Breast epithelium (tissue), 4 donors: ENCODE results near the gene TUBGCP2. TPM values are rescaled to one million over a fixed set of nuclear protein-coding genes. Genes with fewer than 3 reads are reported as not detected.

Experiments
- DNase-seq, 2 donors: peaks; one replicate each; pipeline ENCODE4 v3.0.0-alpha.2; 2019; ENCODE audit warnings: low spot score in 2 of 2
- H3K27ac ChIP-seq, 2 donors: fragments of 200-600 bp; sonication (generic) in 1 of 2; one replicate each; pipeline ENCODE4 v1.5.1; 2016 to 2019; ENCODE audit warnings: mild to moderate bottlenecking in 1 of 2
- H3K27me3 ChIP-seq, 2 donors: fragments of 200-600 bp; sonication (generic) in 1 of 2; one replicate each; pipeline versions ENCODE4 v1.5.1 to v1.6.0; 2017 to 2019; ENCODE audit warnings: control low read depth in 1 of 2, mild to moderate bottlenecking in 1 of 2
- H3K36me3 ChIP-seq: fragments of 200-600 bp; one replicate; pipeline ENCODE4 v1.5.1; 2019
- H3K4me1 ChIP-seq, 2 donors: fragments of 200-600 bp; sonication (generic); one replicate each; pipeline ENCODE4 v1.5.1; 2016 to 2019; ENCODE audit warnings: control low read depth in 1 of 2
- H3K4me3 ChIP-seq, 3 donors: fragments of 200-600 bp; sonication (generic); 1 replicate in 2 of 3; 2 replicates in 1 of 3; pipeline ENCODE4 v1.5.1; 2016 to 2019; ENCODE audit warnings: mild to moderate bottlenecking in 3 of 3, moderate library complexity in 2 of 3
- H3K9me3 ChIP-seq, 2 donors: fragments of 200-600 bp; sonication (generic) in 1 of 2; one replicate each; pipeline ENCODE4 v1.5.1; 2016 to 2019; ENCODE audit warnings: control low read depth in 1 of 2
- POLR2A ChIP-seq: fragments of 450-650 bp; IDR thresholded peaks from one replicate; pipeline ENCODE4 v1.6.1; 2016; ENCODE audit warnings: antibody characterized with exemption, mild to moderate bottlenecking, moderate library complexity
- POLR2AphosphoS5 ChIP-seq, 3 donors: sonication (generic); formaldehyde crosslinking; IDR thresholded peaks; one replicate each; pipeline ENCODE4 v1.6.1; 2017; ENCODE audit warnings: antibody characterized with exemption in 3 of 3
- intact Hi-C: fragments of 100-400 bp; cut with DNase I; formaldehyde crosslinking; loops from one replicate; pipeline ENCODE4 v1.15.1; 2023; ENCODE audit warnings: low total_unique reads
- total RNA-seq, 3 donors: library from RNA; depleted of rRNA; stranded (reverse); fragments of >200 nt; gene quantifications; one replicate each; pipeline ENCODE4 v1.1.0, GENCODE V29; 2016
- TF ChIP-seq, protein P1 (sequence below), 3 donors: fragments of 450-650 bp; IDR thresholded peaks; one replicate each; pipeline ENCODE4 v1.5.1; 2016 to 2017; ENCODE audit warnings: antibody characterized with exemption in 3 of 3, mild to moderate bottlenecking in 3 of 3, moderate library complexity in 3 of 3

The TUBGCP2 gene
- total RNA-seq, 3 donors from 2014 or later: 33.6 to 40.0 (median 39.5) TPM

DNA sequence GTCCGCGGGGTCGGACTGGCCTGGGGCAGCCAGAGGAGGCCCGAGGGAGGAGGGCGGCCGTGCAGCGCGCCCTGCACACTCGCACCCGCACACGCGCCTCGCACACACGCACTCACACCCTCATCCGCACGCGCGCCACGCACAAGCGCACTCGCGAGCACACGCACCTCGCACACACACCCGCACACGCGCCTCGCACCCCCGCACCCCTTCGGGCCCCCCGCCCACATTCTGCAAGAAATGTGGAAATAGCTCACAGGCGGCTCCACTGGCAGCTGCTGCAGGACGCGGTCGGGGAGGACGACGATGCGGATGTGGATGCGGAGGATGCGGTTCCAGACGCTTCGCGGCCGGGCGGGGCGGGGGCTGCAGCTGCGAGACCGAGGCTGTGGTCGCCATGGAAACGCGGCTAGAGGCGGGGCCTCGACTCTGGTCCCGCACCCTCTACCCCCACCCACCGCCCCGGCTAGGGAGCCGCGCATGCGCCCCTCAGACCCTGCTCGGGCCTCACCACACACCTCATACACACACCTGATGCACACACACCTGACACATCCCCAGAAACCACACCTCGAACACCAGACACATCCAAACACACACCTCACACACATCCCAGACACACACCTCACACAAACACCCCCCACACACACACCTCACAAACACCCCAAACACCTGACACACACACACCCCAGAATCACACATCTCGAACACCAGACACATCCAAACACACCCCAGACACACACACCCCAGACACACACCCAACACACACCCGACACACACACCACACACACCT, 28.1 kb upstream of the TUBGCP2 start, which contains the start of gene CALY:
TSS of gene CALY (minus strand) at position 320 of the 793 bp plus-strand sequence. CDS start 7,907 bp downstream, outside the sequence.
- no peak for DNase-seq
- H3K27me3 ChIP-seq: peaks cover 18 to 84% of the 10 kb centered on the region in 2 donors
- H3K4me3 ChIP-seq: peak within 1 kb of the TSS; percentile 24 to 66 (median 44)
- TF ChIP-seq POLR2A (no peak), POLR2AphosphoS5 (IDR thresholded peaks at IDR 0.05) (no peak)
- TF ChIP-seq, protein P1, sequence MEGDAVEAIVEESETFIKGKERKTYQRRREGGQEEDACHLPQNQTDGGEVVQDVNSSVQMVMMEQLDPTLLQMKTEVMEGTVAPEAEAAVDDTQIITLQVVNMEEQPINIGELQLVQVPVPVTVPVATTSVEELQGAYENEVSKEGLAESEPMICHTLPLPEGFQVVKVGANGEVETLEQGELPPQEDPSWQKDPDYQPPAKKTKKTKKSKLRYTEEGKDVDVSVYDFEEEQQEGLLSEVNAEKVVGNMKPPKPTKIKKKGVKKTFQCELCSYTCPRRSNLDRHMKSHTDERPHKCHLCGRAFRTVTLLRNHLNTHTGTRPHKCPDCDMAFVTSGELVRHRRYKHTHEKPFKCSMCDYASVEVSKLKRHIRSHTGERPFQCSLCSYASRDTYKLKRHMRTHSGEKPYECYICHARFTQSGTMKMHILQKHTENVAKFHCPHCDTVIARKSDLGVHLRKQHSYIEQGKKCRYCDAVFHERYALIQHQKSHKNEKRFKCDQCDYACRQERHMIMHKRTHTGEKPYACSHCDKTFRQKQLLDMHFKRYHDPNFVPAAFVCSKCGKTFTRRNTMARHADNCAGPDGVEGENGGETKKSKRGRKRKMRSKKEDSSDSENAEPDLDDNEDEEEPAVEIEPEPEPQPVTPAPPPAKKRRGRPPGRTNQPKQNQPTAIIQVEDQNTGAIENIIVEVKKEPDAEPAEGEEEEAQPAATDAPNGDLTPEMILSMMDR (IDR thresholded peaks at IDR 0.05): no peak
- no peaks in the 10 kb centered on the region for H3K9me3 ChIP-seq
- no peak within 1 kb of the TSS for H3K27ac ChIP-seq
- no peaks in the 10 kb centered on the region for H3K36me3 ChIP-seq
- peaks cover 7 to 8% of the 10 kb centered on the region in 2 donors for H3K4me1 ChIP-seq
- intact Hi-C loops: no loop called here

DNA sequence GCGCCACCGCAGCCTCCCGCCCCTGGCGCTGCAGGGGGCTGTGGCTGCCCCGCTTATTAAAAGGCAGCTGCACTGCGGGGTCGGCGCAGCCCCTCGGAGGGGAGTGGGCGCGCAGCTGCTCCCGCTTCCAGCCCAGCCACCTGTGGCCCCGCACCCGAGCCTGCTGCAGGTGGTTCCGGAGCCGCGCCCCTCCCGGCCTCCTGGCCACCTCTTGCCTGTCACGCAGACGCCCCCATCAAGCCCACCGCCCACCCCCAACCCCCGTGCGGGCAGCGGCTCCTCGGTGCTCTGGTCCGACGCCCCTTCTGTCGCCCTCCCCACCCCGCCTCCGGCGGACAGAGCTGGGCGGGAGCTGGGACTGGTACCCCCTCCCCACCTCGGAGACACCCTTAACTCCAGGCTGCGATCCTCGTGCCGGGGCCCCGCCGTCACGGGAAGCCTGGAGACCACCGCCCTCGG, 27.5 kb upstream of the TUBGCP2 start:
- TF ChIP-seq, protein P1 (IDR thresholded peaks at IDR 0.05): no peak
- TF ChIP-seq POLR2A (no peak), POLR2AphosphoS5 (IDR thresholded peaks at IDR 0.05) (no peak)
- Histone ChIP-seq H3K4me1 (peaks cover 7 to 8% of the 10 kb centered on the region in 2 donors), H3K36me3 (no peaks in the 10 kb centered on the region), H3K27ac (no peak overlapping the region), H3K27me3 (peaks cover 18 to 81% of the 10 kb centered on the region in 2 donors), H3K4me3 (peak overlapping the region; percentile 24 to 66 (median 44)), H3K9me3 (no peaks in the 10 kb centered on the region)
- no peak for DNase-seq
- intact Hi-C loops: no loop called here

DNA sequence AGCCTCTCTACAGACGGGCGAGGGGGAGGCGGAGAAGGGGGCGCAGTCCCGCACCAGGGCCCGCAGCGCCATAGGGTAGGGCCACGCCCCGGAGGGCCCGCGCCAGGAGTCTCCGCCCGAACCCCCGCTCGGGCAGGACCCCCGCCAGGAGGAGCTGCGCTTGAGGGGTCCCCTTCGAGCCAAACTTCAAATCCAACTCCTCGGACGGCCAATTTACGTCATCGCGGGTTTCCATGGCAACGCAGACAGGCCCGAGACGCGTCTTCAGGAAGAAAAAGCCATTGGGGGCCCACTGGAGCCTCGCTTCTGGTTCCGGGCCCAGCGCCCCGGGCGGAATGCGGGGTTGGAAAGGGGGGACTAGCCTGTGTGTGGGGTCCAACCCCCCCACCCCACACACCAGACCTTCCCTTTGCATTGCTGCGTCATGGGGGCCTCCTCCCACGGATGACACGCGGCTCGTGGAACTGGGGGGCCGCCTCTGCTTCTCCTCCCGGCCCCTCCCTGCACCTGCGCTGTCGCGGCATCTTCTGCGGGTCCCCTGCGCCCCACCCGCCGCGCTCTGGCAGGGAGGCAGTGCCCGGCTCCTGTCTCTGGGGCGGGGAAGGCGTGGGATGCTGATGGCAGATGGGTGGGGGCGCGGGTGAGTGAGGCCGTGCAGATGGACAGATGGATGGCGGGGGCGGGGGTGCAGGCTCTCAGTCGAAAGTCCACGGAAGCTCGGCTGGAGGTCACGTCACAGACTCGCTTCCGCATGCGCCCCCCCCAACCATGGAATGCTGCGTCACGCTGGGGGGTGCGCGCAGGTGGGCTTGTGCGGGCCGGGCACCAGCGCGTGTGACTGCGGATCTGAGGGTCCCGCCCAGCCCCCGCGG, 26.8 kb upstream of the TUBGCP2 start:
- DNase-seq: no peak
- no peak overlapping the region for H3K27ac ChIP-seq
- peak overlapping the region; percentile 24 to 66 (median 44) for H3K4me3 ChIP-seq
- H3K9me3 ChIP-seq: no peaks in the 10 kb centered on the region
- peaks cover 7 to 8% of the 10 kb centered on the region in 2 donors for H3K4me1 ChIP-seq
- peaks cover 18 to 78% of the 10 kb centered on the region in 2 donors for H3K27me3 ChIP-seq
- intact Hi-C loops: no loop called here
- H3K36me3 ChIP-seq: no peaks in the 10 kb centered on the region
- TF ChIP-seq POLR2A (no peak), POLR2AphosphoS5 (IDR thresholded peaks at IDR 0.05) (no peak)
- TF ChIP-seq, protein P1 (IDR thresholded peaks at IDR 0.05): no peak

DNA sequence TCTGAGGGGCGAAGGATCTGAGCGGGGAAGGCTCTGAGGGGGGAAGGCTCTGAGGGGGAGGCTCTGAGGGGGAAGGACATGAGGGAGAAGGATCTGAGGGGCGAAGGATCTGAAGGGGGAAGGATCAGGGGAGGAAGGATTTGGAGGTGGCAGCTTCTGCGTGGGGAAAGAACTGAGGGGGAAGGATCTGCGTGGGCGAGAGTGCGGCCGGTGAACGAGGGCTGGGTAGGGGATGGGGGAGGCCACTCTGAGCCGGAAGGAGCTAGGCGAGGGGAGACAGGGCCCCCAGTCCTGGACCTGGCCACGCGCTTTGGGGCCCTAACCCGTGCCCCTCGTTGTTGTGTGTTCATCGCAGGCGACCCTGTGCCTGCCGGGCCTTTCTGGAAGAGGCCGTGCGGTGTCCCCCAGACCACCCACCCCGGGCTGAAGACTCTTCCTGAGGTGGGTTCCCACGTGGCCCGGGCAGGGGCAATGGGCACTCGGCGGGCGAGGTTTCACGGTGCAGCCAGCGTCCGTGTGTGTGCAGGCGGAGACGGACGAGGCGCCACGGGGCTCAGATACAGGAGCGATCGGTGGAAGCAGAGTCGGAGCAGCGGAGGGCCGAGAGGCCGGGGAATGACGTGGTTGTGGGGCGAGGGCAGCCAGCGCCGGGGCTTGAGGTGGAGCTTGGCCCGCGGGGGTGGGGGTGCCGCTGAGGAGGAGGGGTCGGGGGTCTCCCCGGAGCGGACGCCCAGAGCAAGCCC, 26.0 kb upstream of the TUBGCP2 start:
- peak overlapping the region; percentile 24 to 66 (median 44) for H3K4me3 ChIP-seq

More for the DNA sequence above, 26.0 kb upstream of the TUBGCP2 start:
- intact Hi-C loops: no loop called here
- Histone ChIP-seq H3K27me3 (peaks cover 18 to 70% of the 10 kb centered on the region in 2 donors), H3K36me3 (no peaks in the 10 kb centered on the region), H3K27ac (no peak overlapping the region), H3K9me3 (no peaks in the 10 kb centered on the region), H3K4me1 (peaks cover 7 to 8% of the 10 kb centered on the region in 2 donors)
- no peak for DNase-seq
- TF ChIP-seq, protein P1 (IDR thresholded peaks at IDR 0.05): no peak
- TF ChIP-seq POLR2A: no peak
- no peak for TF ChIP-seq POLR2AphosphoS5 (IDR thresholded peaks at IDR 0.05)
